ENCODE results near the gene RUVBL2.

Gene RUVBL2

GRCh38 chr19:48964205-48965039 lies 29.3 kb upstream of the RUVBL2 start:
- DNase-seq: no peak

- DNase-seq: peak; percentile 94 to 96
Measured at GRCh38 chr19:48965040-48965805, 28.5 kb upstream of the RUVBL2 start, which contains the start of gene FTL. Gene FTL, plus strand, starts transcription at chr19:48965309. Its CDS starts 199 bp downstream, at chr19:48965508.

- DNase-seq: peak; percentile 94 to 95
Measured at GRCh38 chr19:48965806-48966540, 27.7 kb upstream of the RUVBL2 start.

GRCh38 chr19:48966541-48967345 lies 26.9 kb upstream of the RUVBL2 start:
- peak in 1 of 2 experiments; percentile 32 for DNase-seq

GRCh38 chr19:48967346-48968178 lies 26.1 kb upstream of the RUVBL2 start:
- peak in 1 of 2 experiments; percentile 31 for DNase-seq

GRCh38 chr19:48968179-48968661 lies 25.5 kb upstream of the RUVBL2 start:
- no peak for DNase-seq

- no peak for DNase-seq
Measured at GRCh38 chr19:48968813-48969218, 24.9 kb upstream of the RUVBL2 start.

- DNase-seq: no peak
Measured at GRCh38 chr19:48969276-48970138, 24.2 kb upstream of the RUVBL2 start.

GRCh38 chr19:48970139-48970766 lies 23.4 kb upstream of the RUVBL2 start:
- no peak for DNase-seq

GRCh38 chr19:48970923-48971395 lies 22.7 kb upstream of the RUVBL2 start:
- DNase-seq: peak; percentile 88

- DNase-seq: peak; percentile 56 to 57
Measured at GRCh38 chr19:48975947-48976847, 17.5 kb upstream of the RUVBL2 start.

- no peak for DNase-seq
Measured at GRCh38 chr19:48977061-48977460, 16.6 kb upstream of the RUVBL2 start.

GRCh38 chr19:48982280-48982679 lies 11.4 kb upstream of the RUVBL2 start:
- DNase-seq: no peak

GRCh38 chr19:48985711-48986110 lies 8.0 kb upstream of the RUVBL2 start:
- no peak for DNase-seq

GRCh38 chr19:48986211-48986610 lies 7.5 kb upstream of the RUVBL2 start:
- DNase-seq: no peak

GRCh38 chr19:48987323-48987722 lies 6.4 kb upstream of the RUVBL2 start:
- DNase-seq: no peak

- DNase-seq: no peak
Measured at GRCh38 chr19:48988286-48988685, 5.4 kb upstream of the RUVBL2 start.

- no peak for DNase-seq
Measured at GRCh38 chr19:48988860-48989259, 4.8 kb upstream of the RUVBL2 start.

Data from activated T-cell treated with anti-CD3 and anti-CD28 coated beads, Interleukin-2, amount 50 U/mL, for 48 hours (primary cell).